ENCODE measurements around the gene UTS2B. TPM values are rescaled to one million over a fixed set of nuclear protein-coding genes. Genes with fewer than 3 reads are reported as not detected.

UTS2B gene
- total and polyA plus RNA-seq, 2 experiments from 2014 or later = 0.21 TPM; not detected in 1

GRCh38 chr3:191324936-191325335 lies 5.4 kb downstream of the UTS2B start (continued):
- TF ChIP-seq ZNF462 (CRISPR knock-in tag; IDR thresholded peaks at IDR 0.05) (no peak), POLR2AphosphoS5 (IDR thresholded peaks at IDR 0.05; ENCODE audit: low read depth) (no peak), ZNF331 (CRISPR knock-in tag; IDR thresholded peaks at IDR 0.05; ENCODE audit: low read depth) (no peak), ZNF114 (CRISPR knock-in tag; IDR thresholded peaks at IDR 0.05) (no peak), ETS1 (IDR thresholded peaks at IDR 0.05) (no peak), CTCF (conservative IDR thresholded peaks at IDR 0.05; ENCODE audit: low read depth in 2 of 2) (no peak)

Measured in GM23338 (cell line).